Astrocyte (in vitro differentiated cells and primary cell): ENCODE measurements around the gene RALY. TPM values are rescaled to one million over a fixed set of nuclear protein-coding genes. Genes with fewer than 3 reads are reported as not detected.

Experiments
- DNase-seq: peaks from one replicate; pipeline ENCODE4 v3.0.0-alpha.2; 2010; ENCODE audit warnings: low read depth
- FAIRE-seq: peaks from 2 replicates; lab custom pipeline; 2011; peaks lifted over from hg19 to GRCh38; lab: Jason Lieb, UNC
- H2AFZ ChIP-seq: 2 replicates; pipeline ENCODE4 v1.6.0; 2012; ENCODE audit warnings: low read depth, low read length, inconsistent platforms
- H3K27ac ChIP-seq: 2 replicates; pipeline ENCODE4 v1.5.1; 2011; ENCODE audit warnings: low read depth, low read length, inconsistent platforms
- H3K27me3 ChIP-seq: 2 replicates; pipeline ENCODE4 v1.6.0; 2011; ENCODE audit warnings: low read length, inconsistent platforms; ENCODE audit not compliant: insufficient read depth
- H3K36me3 ChIP-seq: 2 replicates; pipeline ENCODE4 v1.5.1; 2011; ENCODE audit warnings: low read length, inconsistent platforms; ENCODE audit not compliant: insufficient read depth
- H3K4me1 ChIP-seq: 2 replicates; pipeline ENCODE4 v1.5.1; 2011; ENCODE audit warnings: low read length, inconsistent platforms; ENCODE audit not compliant: insufficient read depth
- H3K4me2 ChIP-seq: 2 replicates; pipeline ENCODE4 v1.6.0; 2012; ENCODE audit warnings: low read length, inconsistent platforms
- H3K4me3 ChIP-seq: 2 replicates; pipeline ENCODE4 v1.5.1; 2011; ENCODE audit warnings: low read depth, mild to moderate bottlenecking, low read length, inconsistent platforms; ENCODE audit not compliant: insufficient read depth
- H3K79me2 ChIP-seq: 2 replicates; pipeline ENCODE4 v1.6.0; 2012; ENCODE audit warnings: mild to moderate bottlenecking, low read length, inconsistent platforms; ENCODE audit not compliant: insufficient read depth
- H3K9ac ChIP-seq: 2 replicates; pipeline ENCODE4 v1.6.0; 2012; ENCODE audit warnings: mild to moderate bottlenecking, low read length, inconsistent platforms
- H3K9me3 ChIP-seq: 2 replicates; pipeline ENCODE4 v1.5.1; 2012; ENCODE audit warnings: low read depth, mild to moderate bottlenecking, low read length, inconsistent platforms; ENCODE audit not compliant: insufficient read depth
- H4K20me1 ChIP-seq: 2 replicates; pipeline ENCODE4 v1.6.0; 2012; ENCODE audit warnings: low read length, inconsistent platforms; ENCODE audit not compliant: insufficient read depth
- H3K27ac Mint-ChIP-seq: one replicate; pipeline ENCODE4 v1.8.0; 2021; ENCODE audit warnings: mild to moderate bottlenecking, mixed read lengths; ENCODE audit not compliant: unreplicated experiment
- H3K27me3 Mint-ChIP-seq: one replicate; pipeline ENCODE4 v1.8.0; 2021; ENCODE audit warnings: low read depth, mixed read lengths; ENCODE audit not compliant: unreplicated experiment
- H3K36me3 Mint-ChIP-seq: one replicate; pipeline ENCODE4 v1.8.0; 2021; ENCODE audit warnings: low read depth, mixed read lengths; ENCODE audit not compliant: unreplicated experiment
- H3K4me1 Mint-ChIP-seq: one replicate; pipeline ENCODE4 v1.8.0; 2021; ENCODE audit warnings: low read depth, mixed read lengths; ENCODE audit not compliant: unreplicated experiment
- H3K4me3 Mint-ChIP-seq: one replicate; pipeline ENCODE4 v1.8.0; 2021; ENCODE audit warnings: mild to moderate bottlenecking, moderate library complexity, mixed read lengths; ENCODE audit not compliant: unreplicated experiment
- H3K9me3 Mint-ChIP-seq: one replicate; pipeline ENCODE4 v1.8.0; 2021; ENCODE audit warnings: mild to moderate bottlenecking, mixed read lengths; ENCODE audit not compliant: unreplicated experiment
- CTCF ChIP-seq: IDR thresholded peaks from 2 replicates; pipeline ENCODE4 v1.5.1; 2011; ENCODE audit warnings: low read depth, mild to moderate bottlenecking, inconsistent platforms, low read length, moderate library complexity; ENCODE audit not compliant: insufficient read depth
- EZH2 ChIP-seq: IDR thresholded peaks from 2 replicates; pipeline ENCODE4 v1.6.1; 2012; ENCODE audit warnings: mild to moderate bottlenecking, low read length, inconsistent platforms; ENCODE audit not compliant: insufficient read depth
- total RNA-seq: library from RNA; stranded (reverse); gene quantifications from 2 replicates; pipeline ENCODE4 v1.2.1, GENCODE V29; 2021

RALY gene
- total RNA-seq, 1 donor from 2014 or later: 105 TPM

DNA sequence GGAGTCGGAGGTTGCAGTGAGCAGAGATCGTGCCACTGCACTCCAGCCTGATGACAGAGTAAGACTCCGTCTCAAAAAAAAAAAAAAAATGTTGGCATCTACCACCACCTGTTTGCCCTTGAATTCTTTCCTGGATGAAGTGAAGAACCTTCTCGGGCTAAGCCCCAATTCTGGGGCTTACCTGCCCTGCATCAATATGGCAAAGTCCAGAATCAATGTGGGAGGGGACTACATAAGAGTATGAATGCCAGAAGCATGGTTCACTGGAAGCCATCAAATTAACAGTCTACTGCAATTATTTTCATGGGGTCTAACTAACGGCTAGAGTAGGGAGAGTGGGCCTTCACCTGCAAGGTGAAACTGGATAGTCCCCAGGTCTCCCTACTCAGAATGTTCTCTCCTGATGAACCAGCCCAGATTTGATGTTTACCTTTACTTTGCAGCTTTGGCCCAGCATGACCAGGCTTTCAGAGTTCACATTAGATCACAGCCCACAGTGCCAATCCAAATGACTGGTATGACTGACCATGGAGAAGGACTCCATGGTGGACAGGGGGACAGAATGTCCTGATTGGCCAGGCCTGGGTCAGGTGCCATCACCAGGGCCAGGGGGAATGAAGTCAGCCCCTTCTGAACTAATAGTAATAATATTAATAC is 7.0 kb upstream of the RALY start:
- H3K4me2 ChIP-seq: no peak overlapping the region
- no peak for FAIRE-seq
- no peaks in the 10 kb centered on the region for H3K36me3 ChIP-seq
- H3K9me3 ChIP-seq: no peaks in the 10 kb centered on the region
- peaks cover 2% of the 10 kb centered on the region for H3K27me3 Mint-ChIP-seq
- no peak overlapping the region for H3K27ac ChIP-seq
- H3K4me3 Mint-ChIP-seq: no peak overlapping the region
- no peaks in the 10 kb centered on the region for H3K4me1 ChIP-seq
- no peak for DNase-seq
- no peaks in the 10 kb centered on the region for H3K4me1 Mint-ChIP-seq
- H3K9me3 Mint-ChIP-seq: peaks cover 1% of the 10 kb centered on the region
- no peak overlapping the region for H3K9ac ChIP-seq
- peaks cover 8% of the 10 kb centered on the region for H3K36me3 Mint-ChIP-seq
- no peak overlapping the region for H2AFZ ChIP-seq
- no peak overlapping the region for H3K4me3 ChIP-seq
- H3K27ac Mint-ChIP-seq: no peak overlapping the region
- no peak for TF ChIP-seq EZH2
- TF ChIP-seq CTCF: no peak
- no peaks in the 10 kb centered on the region for H3K79me2 ChIP-seq
- H3K27me3 ChIP-seq: peaks cover 8% of the 10 kb centered on the region
- no peaks in the 10 kb centered on the region for H4K20me1 ChIP-seq

- H2AFZ ChIP-seq: no peak overlapping the region
- H3K27ac ChIP-seq: no peak overlapping the region
- no peak overlapping the region for H3K4me3 ChIP-seq
- H3K4me2 ChIP-seq: no peak overlapping the region
- no peaks in the 10 kb centered on the region for H3K36me3 ChIP-seq
- peaks cover 1% of the 10 kb centered on the region for H3K27me3 ChIP-seq
- peaks cover 7% of the 10 kb centered on the region for H4K20me1 ChIP-seq
- FAIRE-seq (no peak), DNase-seq (no peak)
- no peaks in the 10 kb centered on the region for H3K9me3 ChIP-seq
- peaks cover 12% of the 10 kb centered on the region for H3K79me2 ChIP-seq
- TF ChIP-seq CTCF: no peak
- TF ChIP-seq EZH2: no peak
- Mint-ChIP-seq H3K4me3 (no peak overlapping the region), H3K27ac (no peak overlapping the region), H3K4me1 (no peaks in the 10 kb centered on the region), H3K9me3 (peaks cover 1% of the 10 kb centered on the region), H3K27me3 (no peaks in the 10 kb centered on the region), H3K36me3 (peaks cover 8% of the 10 kb centered on the region)
- no peak overlapping the region for H3K9ac ChIP-seq
- peaks cover 10% of the 10 kb centered on the region for H3K4me1 ChIP-seq
Observed at GRCh38 chr20:33990075-33990474, 3.6 kb upstream of the RALY start.

DNA sequence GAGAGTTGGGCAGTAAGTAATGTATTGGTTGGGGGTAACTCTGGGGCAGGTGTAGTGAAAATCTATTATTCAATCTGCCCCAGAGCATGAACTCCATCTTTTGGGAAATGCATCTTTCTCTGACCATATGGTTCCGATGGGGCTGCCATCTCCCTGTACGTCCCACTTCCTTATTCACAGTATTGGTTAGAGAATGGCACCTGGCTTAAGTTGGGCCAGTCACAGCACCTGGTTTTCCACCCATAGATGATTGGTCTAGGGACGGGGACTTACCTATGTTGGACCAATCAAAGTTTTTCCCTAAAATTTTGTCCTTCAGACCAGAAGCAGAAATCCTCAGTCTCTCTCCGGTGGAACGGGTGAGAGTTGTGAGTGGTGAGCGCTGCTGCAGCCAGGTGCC is 2.2 kb upstream of the RALY start:
- Mint-ChIP-seq H3K4me3 (peak overlapping the region; percentile 93), H3K27ac (no peak overlapping the region), H3K4me1 (peaks cover 10% of the 10 kb centered on the region), H3K36me3 (peaks cover 8% of the 10 kb centered on the region), H3K9me3 (peaks cover 1% of the 10 kb centered on the region), H3K27me3 (no peaks in the 10 kb centered on the region)
- DNase-seq (no peak), FAIRE-seq (no peak)
- Histone ChIP-seq H3K4me1 (peaks cover 21% of the 10 kb centered on the region), H3K9me3 (no peaks in the 10 kb centered on the region), H3K27ac (no peak overlapping the region), H2AFZ (no peak overlapping the region), H3K4me3 (no peak overlapping the region), H3K27me3 (no peaks in the 10 kb centered on the region), H3K4me2 (peak overlapping the region; percentile 85), H4K20me1 (peaks cover 21% of the 10 kb centered on the region), H3K79me2 (peaks cover 27% of the 10 kb centered on the region), H3K36me3 (no peaks in the 10 kb centered on the region), H3K9ac (no peak overlapping the region)
- TF ChIP-seq EZH2: no peak
- TF ChIP-seq CTCF: no peak
